ENCODE results near the gene SMG6.

- no peak for TF ChIP-seq CTCF (IDR thresholded peaks at IDR 0.05)
- no peak for TF ChIP-seq POLR2A (IDR thresholded peaks at IDR 0.05)
Observed at GRCh38 chr17:2295575-2295974, 8.0 kb downstream of the SMG6 start.

Data from uterus (tissue), 2 donors.